NCI-H1105 treated with DMSO at 0.1 percent for 48 hours (cell line): ENCODE measurements around the gene MTMR10.

Experiments
- DNase-seq: peaks from one replicate; lab custom pipeline; 2025; lab: John Stamatoyannopoulos, UW

MTMR10 gene, protein sequence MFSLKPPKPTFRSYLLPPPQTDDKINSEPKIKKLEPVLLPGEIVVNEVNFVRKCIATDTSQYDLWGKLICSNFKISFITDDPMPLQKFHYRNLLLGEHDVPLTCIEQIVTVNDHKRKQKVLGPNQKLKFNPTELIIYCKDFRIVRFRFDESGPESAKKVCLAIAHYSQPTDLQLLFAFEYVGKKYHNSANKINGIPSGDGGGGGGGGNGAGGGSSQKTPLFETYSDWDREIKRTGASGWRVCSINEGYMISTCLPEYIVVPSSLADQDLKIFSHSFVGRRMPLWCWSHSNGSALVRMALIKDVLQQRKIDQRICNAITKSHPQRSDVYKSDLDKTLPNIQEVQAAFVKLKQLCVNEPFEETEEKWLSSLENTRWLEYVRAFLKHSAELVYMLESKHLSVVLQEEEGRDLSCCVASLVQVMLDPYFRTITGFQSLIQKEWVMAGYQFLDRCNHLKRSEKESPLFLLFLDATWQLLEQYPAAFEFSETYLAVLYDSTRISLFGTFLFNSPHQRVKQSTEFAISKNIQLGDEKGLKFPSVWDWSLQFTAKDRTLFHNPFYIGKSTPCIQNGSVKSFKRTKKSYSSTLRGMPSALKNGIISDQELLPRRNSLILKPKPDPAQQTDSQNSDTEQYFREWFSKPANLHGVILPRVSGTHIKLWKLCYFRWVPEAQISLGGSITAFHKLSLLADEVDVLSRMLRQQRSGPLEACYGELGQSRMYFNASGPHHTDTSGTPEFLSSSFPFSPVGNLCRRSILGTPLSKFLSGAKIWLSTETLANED

DNA sequence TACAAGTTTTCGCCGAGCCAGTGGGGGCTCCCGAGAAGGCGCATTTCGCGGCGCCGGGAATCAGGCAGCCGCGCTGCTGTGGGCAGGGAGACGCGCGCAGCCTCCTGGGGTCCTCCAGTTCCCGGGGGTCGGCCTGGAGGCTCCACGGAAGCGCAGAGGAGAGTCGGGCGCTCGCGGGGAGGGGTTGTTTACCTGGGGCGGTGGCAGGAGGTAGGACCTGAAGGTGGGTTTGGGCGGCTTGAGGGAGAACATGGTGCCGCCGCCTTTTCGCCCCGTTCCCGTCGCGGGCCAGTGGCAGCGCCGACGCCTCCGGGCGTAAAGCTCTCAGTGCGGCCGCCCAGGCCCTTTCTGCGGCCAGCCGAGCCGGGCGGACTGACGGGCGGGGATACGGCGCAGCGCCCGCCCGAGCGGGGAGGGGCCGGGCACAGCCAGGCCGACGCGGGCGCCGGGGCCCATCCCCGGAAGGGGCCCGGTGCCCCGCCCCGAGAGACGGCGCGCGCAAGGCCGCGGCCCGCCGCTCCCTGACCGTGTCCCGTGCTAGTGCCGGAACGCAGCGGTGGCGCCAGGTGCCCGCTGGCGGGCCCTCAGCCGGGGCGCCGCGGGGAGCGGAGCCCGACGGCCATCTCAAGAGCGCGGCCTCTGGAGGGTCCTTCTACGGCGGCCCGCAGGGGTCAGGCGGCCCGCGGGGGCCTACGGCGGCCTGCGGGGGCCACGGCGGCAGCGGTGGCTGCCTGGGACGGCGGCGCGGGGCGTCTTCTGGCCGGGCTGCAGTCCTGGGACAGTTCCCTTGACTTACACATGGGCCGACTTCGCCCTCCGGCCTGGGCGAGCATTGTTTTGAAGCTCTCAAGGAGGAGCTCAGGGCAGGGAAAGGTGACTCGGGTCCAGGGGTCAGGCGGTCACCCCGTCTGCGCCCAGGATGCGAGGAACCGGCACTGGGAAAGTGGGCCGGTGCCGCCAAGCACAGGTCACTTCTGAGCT lies at the start of gene MTMR10:
Gene MTMR10, minus strand, starts transcription at position 374 of the 981 bp plus-strand sequence. Its CDS starts 122 bp downstream, at position 252.
- peak; percentile 51 for DNase-seq

DNA sequence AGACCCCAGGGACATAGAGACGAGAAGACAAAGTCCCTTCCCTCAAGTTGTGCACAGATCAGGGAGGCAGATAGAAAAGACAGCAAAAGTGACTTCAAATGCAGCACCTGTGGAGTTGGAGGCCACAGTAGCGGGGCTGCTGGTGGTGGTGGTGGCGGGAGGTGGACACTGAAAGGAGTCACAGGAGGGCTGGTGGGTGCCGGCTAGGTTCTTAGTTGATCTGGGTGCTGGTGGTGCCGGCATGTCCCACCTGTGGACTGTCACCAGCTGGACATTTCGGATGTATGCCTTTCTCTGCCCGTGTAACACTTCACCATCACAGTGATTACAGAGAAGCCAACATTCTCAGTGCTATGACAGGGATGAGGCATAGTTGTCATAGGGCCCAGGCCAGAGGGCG lies 49.2 kb upstream of the MTMR10 start:
- no peak for DNase-seq

DNA sequence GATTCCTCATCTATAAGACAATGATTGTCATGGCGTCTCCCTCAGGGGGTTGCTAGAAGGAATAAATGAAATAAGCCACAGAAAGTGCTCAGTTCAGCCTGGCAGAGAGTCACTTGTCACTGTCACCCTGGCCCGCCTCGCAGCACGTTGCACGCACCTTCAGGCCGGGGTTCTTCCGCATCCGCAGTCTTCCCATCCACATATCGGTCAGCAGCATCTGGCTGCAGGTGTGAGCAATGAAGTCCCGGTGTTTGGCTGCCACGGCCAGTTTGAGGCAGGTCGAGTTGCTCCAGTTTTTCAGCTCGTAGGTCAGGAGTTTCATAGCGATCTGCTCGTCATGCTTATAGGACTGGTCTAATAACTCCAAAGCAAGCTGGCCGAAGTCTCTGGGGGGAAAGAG lies 48.5 kb upstream of the MTMR10 start:
- no peak for DNase-seq

DNA sequence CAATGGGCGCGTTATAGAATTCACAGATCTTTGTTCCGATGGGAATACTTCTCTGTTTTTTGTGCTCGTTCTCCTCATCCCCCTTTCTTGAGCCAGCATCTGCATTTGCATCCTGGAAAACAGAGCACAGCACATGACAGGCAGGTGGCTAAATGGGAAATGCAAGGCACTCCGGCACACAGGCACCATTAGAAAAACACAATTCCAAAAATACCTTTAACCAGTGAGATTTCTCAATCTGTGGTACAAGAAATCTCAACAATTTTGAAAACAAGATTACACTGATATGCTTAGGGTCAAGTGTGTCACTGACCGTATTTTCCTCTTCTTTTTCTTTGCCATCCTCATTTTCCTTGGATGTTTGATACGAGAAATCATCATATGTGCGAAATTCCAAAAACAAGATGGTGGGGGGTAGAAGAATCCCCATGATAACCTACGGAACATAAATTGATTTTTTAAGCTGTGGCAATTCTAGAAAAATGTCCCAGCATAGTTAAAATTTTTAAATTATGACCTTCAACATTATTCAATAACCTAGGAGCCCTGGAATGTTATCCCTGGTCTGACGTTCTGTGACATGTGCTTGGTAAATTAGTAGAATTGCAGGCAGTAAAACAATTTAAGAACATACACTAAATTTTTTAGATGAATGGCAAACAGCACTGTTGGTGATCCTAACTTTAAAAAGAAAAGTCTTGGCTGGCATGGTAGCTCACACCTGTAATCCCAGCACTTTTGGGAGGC lies 46.5 kb upstream of the MTMR10 start:
- no peak for DNase-seq

DNA sequence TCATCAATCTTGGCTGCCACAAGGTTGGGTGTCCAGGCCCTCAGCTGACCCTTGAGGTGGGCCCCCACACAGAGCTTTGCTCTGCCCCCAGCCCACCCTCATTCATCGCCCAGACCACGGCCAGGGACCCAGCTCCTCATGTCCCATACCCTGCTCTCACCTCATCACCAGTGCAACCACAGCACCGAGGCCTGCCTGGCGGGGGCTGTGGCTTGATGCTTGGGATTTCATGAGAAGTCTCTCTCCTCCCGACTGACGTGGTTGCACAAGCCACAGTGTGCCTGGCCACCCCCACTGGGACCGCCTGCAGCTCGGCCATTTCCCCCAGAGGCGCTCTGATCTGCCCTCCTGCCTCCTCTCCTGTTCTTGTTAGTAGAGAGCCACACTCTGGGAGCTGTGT lies 45.4 kb upstream of the MTMR10 start:
- DNase-seq = no peak

DNA sequence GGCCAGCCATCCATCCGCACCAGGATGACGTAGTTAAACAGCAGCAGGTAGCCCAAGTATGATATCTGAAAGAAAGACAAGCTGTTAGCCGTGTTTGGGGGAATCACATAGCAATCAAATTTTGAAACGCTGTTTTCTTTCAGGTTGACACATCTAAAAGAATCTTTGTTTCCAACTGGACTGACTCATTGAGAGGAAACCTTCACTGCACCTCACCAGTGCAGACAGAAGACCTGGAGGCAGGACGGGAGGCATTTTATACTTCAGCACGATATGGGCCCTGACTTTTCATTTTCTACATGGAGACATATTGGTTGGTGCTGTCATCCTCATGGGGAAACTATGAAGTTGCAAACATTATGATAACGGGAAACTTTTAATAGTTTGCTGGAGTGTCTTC lies 44.2 kb upstream of the MTMR10 start:
- DNase-seq = no peak

DNA sequence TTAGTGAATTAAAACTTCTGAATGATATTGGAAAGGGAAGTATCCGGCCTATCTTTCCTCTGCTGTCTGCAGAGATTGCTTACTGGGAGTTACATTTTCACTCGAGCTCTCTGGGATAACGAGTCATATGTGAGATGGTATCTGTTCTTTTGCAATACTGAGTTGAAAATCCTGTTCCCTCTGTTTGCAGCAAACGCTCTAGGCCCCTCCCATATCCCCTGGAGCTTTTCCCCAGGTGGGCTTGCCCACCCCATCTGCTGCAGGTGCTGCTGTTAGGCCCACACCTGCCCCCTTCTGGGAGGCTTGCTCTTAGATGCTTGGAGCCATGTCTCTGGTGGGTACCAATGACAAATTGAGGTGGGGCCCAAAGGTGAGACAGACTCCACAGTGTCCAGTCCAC lies 42.7 kb upstream of the MTMR10 start:
- DNase-seq = no peak

DNA sequence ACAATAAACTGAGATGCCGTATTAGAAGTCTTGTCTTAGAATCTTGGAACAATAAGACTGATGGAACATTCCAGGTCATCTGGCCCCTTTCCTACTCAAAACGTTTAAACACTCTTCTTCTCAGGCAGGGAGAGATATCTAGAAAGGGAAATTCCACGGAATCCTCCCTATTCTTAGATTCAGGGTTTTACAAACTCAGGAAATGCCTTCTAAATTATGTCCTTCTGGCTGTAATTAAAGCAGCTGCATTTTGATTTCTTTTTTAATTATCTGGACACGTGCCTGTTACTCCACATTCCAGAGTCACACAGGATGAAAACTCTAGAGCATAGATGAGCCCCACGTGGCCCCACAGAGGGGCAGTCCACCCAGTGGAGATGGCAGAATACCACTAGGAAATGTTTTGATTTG lies 41.5 kb upstream of the MTMR10 start:
- no peak for DNase-seq

DNA sequence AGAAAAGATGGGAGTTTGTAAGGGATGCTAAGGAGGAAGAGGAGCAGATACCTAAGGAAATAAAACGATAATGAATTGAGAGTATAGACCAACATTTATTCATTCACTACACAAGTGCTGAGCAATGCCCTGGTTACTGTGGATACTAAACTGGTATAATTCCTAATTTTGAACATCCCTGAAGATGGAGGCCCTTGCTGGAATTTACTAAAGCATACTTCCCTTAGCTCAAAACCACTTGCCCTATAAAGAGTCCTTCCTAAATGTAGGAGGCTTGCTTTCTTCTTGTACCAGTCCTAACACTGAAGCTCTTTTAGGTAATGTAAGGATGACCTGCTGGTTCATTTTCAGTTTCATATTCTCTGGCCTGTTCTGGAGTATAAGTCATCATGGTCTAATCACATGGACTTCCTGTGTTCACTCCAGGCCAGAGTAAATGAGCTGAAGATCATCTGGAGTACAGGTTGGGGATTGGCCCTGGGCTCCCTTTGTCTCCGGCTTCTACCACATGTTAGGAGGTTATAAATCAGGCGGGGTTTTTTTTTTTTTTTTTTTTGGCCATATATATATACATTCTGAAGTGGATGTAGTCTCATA lies 40.1 kb upstream of the MTMR10 start:
- DNase-seq = no peak

DNA sequence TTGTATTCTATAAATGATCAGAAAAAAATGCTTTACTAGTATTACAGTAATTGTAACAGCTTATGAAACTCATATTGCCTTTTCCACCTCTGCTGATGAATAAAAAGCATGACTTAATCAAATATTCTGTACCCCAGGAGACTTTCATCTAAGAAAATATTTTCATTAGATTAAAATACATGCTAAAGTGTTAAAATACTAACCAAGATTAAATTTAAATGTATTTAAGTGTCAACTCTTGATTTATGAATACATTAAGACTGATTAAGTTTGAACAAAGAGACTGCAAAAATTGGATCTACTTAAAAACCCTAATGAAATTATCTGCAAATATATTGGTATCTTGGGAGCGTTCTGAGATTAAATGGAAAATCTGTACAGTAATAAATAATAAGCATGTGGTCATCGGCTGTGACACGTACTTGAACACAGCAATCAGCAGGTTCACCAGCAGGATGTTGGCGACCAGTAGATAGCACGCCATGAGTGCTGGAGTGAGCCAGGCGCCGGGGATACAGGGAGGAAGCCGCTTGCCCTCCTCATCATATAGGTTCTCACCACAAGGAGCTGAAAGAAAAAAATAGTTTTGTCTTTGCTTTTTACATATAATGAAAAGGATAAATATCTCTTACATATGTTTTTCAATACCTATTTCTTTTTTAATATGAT lies 36.6 kb upstream of the MTMR10 start:
- no peak for DNase-seq

DNA sequence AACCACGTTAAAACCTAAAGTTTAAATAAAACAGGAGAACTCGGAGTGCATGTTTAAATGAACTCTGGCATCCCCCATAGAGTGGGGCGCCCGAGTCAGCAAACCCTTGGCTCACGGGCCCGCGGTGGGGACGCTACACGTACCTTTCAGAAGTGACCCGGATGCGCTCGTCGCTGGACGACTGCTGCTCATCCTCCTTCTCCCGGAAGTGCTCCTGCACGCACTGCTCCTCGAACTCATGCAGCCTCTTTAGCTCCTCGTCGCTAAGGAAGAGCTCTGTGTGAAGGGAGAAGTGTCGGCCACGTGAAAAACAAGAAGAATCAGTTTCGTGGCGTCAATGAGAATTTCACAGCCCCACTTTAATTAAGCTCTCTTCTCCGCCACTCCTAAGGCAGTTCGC lies 34.6 kb upstream of the MTMR10 start:
- no peak for DNase-seq

DNA sequence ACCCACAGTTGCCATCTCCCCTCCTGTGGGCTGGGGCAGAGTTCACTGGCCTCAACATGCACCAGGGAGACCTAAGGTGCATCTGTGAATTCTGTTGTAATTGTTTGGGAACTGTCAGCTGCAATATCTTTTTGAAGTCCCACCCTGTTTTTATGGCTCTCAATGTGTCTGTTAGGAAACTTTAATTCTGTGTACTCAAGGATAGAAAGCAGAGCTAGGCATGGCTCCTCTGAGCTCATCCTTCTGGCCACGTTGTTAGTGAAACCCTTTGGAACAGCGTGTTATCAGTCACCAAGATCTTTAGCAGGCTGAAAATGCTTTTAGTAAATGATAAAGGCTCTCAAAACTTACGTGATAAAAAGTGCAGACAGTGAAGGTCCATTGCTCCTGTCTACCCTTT lies 33.6 kb upstream of the MTMR10 start:
- no peak for DNase-seq

DNA sequence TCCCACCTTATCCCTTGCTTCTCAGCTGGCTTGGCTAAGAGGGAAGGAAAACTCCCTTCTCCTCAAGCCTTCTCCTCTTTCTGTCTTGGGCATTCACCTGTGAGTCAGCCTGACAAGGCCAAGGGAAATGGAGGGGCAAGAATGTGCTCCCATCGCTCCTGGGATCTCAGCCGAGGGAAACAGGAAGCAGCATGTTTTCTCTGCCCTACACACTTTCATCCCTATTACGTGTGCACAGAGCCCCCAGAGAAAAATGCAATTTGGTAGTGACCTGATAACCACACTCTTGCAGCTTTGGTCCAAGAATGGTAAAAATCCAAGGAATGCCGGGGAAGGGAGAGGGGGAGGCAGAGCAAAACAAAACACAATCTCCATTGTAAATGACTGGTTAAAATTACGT lies 32.9 kb upstream of the MTMR10 start:
- DNase-seq = no peak

DNA sequence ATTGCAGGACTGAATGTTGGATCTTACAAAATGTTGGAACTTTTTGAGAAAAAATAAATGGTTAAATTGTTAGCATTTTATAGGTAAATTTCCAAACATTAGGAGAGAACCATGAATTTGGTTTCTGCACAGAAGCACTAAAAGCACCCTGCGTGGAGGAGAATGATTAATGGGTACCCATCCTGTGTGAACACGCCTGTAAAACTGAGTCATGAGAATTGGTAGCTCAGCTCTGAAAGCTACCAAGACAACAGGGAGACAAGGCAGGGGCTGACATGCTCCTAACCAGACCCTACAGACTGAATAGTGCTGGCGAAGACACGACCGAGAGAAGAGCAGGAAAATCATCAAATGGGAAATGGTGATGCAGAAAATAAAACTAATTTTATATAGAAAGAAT lies 32.4 kb upstream of the MTMR10 start:
- no peak for DNase-seq

DNA sequence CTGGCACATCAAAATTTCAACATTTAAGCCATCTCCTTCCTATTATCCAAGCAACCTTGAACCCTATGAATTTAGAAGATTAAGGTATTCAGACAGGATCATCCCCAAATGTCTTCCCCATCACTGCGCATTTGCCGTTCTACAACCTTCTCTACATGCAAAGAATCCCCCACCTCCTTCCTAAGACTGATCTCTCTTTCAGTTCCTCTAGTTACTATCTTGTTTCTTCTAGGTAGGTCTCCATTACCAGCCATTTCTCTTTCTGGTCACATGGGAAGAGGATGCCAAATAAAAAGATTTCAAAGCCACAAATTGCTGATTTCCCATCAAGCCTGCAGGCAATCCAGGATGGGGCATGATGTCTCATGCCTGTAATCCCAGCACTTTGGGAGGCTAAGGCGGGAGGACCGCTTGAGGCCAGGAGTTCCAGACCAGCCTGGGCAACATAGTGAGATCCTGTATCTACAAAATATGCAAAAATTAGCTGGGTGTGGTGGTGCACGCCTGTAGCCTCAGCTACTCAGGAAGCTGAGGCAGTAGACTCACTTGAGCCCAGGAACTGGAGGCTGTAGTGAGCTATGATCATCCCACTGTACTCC lies 29.7 kb upstream of the MTMR10 start:
- no peak for DNase-seq

DNA sequence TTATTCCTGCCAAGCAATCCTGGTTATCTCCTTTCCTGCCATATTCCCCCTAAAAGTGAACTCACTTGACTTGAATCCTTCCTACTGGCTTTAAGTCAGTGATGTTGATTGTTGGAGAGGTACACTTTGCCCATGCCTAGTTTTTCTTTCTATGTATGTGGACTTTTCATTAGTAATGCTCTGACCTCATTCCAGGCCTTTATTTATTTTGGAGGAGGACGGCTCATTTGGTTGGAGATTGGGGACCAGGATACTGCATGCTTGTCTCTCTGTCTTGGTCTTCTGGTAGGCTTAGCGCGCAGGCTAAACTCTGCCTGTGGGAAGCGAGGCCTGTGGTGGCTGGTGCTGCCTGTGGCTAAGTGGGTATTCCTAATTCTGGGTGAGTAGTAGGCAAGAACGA lies 29.1 kb upstream of the MTMR10 start:
- no peak for DNase-seq

DNA sequence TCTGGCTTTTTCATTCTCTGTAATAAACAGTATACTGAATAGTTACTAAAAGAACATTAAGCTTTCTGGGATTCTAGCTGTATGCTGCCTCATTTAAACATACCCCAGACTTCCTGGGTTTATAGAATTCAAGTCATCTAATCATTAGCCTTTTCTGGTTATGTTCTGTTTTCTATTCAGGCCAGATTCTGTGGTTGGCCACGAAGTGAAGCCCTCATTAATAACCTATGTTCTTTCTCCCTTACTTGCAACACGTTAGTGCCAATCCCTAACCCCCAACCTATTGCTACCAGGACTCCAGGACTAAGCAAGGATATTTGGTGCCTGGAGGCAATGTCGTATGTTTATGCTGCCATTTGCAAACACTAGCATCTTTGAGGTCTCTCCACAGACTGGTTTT lies 28.6 kb upstream of the MTMR10 start:
- DNase-seq = no peak

DNA sequence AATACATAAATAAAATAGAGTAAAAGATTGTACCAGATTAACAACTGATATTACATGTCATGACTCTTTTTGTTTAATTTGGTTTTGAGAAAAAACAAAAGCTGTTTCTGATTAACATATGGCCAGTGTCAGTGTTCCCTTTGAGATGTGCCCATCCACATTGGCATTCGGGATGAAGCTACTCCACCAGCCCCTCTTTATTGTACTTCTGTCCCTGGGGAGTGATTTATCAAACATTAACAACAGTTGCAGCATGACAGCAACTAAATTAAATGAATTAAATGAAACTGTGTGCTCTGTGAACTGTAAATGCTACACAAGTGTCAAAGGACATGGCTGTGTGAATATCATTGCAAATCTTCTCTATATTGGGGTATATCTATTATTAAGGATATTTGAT lies 25.9 kb upstream of the MTMR10 start:
- no peak for DNase-seq

DNA sequence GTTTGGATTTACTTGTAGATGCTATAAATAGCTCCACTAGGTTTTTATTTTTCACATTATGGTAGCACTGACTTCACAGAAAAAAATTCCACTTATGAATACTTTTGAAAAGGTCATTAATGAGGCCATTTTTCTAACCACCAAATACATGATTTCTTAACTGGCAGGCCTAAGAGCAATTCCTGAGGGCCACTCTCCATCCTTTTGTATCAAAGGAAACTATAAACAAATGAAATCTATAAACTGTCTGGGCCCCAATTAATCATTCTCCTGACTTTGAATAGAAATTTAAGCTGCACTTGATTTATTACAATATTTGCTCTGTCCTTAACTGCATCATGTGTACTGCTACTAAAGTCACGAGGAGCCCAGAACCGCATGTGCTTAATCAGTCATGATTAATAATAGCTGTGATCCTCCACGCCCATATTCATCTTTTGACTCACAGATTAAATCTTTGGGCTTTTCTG lies 25.1 kb upstream of the MTMR10 start:
- no peak for DNase-seq

DNA sequence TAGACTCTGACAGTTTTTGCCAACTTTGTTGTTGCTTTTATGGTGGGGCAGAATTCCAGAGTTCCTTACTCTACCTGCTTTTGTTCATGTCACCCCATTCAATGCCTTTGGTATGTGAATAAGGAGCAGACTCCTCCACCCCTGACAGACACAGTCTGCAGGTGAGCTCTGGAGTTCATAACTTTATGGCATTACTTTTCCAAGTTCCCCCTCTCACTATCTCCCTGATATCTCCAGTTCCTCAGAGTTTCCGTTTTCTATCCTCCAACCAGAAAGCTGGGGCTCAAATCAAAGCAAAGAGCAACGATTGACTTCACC lies 23.1 kb upstream of the MTMR10 start:
- no peak for DNase-seq
